Keratinocyte (primary cell): Measurements from ENCODE around the gene ANKRD6.

Experiments used
- CTCF ChIP-seq, 3 experiments: IDR thresholded peaks in 1 of 3; conservative IDR thresholded peaks in 1 of 3; optimal IDR thresholded peaks in 1 of 3; 2 replicates in 2 of 3; 3 replicates in 1 of 3; pipeline versions ENCODE3 to v1.5.1; 2011; ENCODE audit warnings: low read length in 3 of 3, mild to moderate bottlenecking in 3 of 3, moderate library complexity in 2 of 3, control low read depth in 1 of 3, inconsistent platforms in 1 of 3; ENCODE audit not compliant: insufficient read depth in 2 of 3; ENCODE audit errors: extremely low read depth in 1 of 3
- EZH2 ChIP-seq: IDR thresholded peaks from one replicate; pipeline ENCODE4 v1.6.1; 2012; ENCODE audit warnings: inconsistent platforms, mild to moderate bottlenecking, low read length, moderate library complexity

- TF ChIP-seq CTCF (optimal IDR thresholded peaks at IDR 0.05 in 1 of 3, IDR thresholded peaks at IDR 0.05 in 1 of 3, conservative IDR thresholded peaks at IDR 0.05 in 1 of 3; ENCODE audit: extremely low read depth in 1 of 3, insufficient read depth in 2 of 3, low read length in 3 of 3) (no peak), EZH2 (no peak)
Observed at GRCh38 chr6:89580997-89581666, 148.2 kb downstream of the ANKRD6 start.
